Stomach (tissue), 9 donors: ENCODE data around the gene DHX32. TPM values are rescaled to one million over a fixed set of nuclear protein-coding genes. Genes with fewer than 3 reads are reported as not detected.

Experiments used
- DNase-seq, 2 donors: peaks; one replicate each; pipeline versions ENCODE4 v3.0.0 to v3.0.0-alpha.2; 2013 to 2019
- H3K27ac ChIP-seq, 5 donors: fragments of 200-600 bp in 4 of 5; sonication (generic) in 4 of 5; one replicate each; pipeline ENCODE4 v1.5.1; 2013 to 2019; ENCODE audit warnings: mild to moderate bottlenecking in 1 of 5, moderate library complexity in 1 of 5
- H3K27me3 ChIP-seq, 3 donors: fragments of 200-600 bp; sonication (generic); one replicate each; pipeline ENCODE4 v1.5.1; 2017 to 2019; ENCODE audit warnings: mixed run types in 1 of 3
- H3K36me3 ChIP-seq, 4 donors: fragments of 200-600 bp; sonication (generic); 1 replicate in 3 of 4; 2 replicates in 1 of 4; pipeline ENCODE4 v1.5.1; 2016 to 2019
- H3K4me1 ChIP-seq, 4 donors: fragments of 200-600 bp; sonication (generic); one replicate each; pipeline ENCODE4 v1.5.1; 2016 to 2019
- H3K4me3 ChIP-seq, 4 donors: fragments of 200-600 bp; sonication (generic) in 3 of 4; one replicate each; pipeline ENCODE4 v1.5.1; 2016 to 2019; ENCODE audit warnings: mild to moderate bottlenecking in 1 of 4
- H3K9me3 ChIP-seq, 4 donors: fragments of 200-600 bp; sonication (generic); one replicate each; pipeline ENCODE4 v1.5.1; 2016 to 2019
- CTCF ChIP-seq, 7 experiments: fragments of 450-650 bp in 4 of 7; fragments of 200-600 bp in 3 of 7; sonication (generic) in 3 of 7; IDR thresholded peaks; one replicate each; pipeline ENCODE4 v1.5.1; 2016 to 2019; ENCODE audit warnings: antibody characterized with exemption in 7 of 7, control low read depth in 2 of 7, mild to moderate bottlenecking in 1 of 7
- EP300 ChIP-seq: sonication (generic); formaldehyde crosslinking; IDR thresholded peaks from one replicate; pipeline ENCODE4 v1.6.1; 2017; ENCODE audit warnings: antibody characterized with exemption
- POLR2A ChIP-seq, 4 donors: fragments of 450-650 bp; IDR thresholded peaks; one replicate each; pipeline ENCODE4 v1.6.1; 2016; ENCODE audit warnings: antibody characterized with exemption in 4 of 4, control low read depth in 2 of 4, mild to moderate bottlenecking in 1 of 4, moderate library complexity in 1 of 4
- POLR2AphosphoS5 ChIP-seq, 3 donors: sonication (generic); formaldehyde crosslinking; IDR thresholded peaks; one replicate each; pipeline ENCODE4 v1.6.1; 2016; ENCODE audit warnings: antibody characterized with exemption in 3 of 3
- WGBS, 5 donors: extraction: QIAGEN DNeasy Blood & Tissue Kit in 3 of 5; methylation state at CpG; one replicate each; pipeline versions ENCODE4 v1.1.5 to v1.1.7; 2013 to 2018; 5-methylcytosine and 5-hydroxymethylcytosine counted together
- intact Hi-C: fragments of 100-400 bp; cut with DNase I; formaldehyde crosslinking; loops from one replicate; pipeline ENCODE4 v1.15.1; 2023; ENCODE audit warnings: low total_unique reads
- polyA plus RNA-seq, 3 donors: library from polyadenylated mRNA; stranded (reverse); fragments of 200-250 nt; gene quantifications; one replicate each; pipeline ENCODE4 v1.2.3, GENCODE V29; 2013
- total RNA-seq, 5 donors: library from RNA; depleted of rRNA; stranded (reverse); fragments of >200 nt; gene quantifications; one replicate each; pipeline versions ENCODE4 v1.1.0 to v1.2.3, GENCODE V29; 2014 to 2016
- donor health status: healthy with polysubstance abuse.
- donor health status: Bipolar disorder and iron deficiency.
- donor health status: healthy.

Gene DHX32
- total and polyA plus RNA-seq, 8 donors: 23.7 to 70.1 (median 33.6) TPM

DNA sequence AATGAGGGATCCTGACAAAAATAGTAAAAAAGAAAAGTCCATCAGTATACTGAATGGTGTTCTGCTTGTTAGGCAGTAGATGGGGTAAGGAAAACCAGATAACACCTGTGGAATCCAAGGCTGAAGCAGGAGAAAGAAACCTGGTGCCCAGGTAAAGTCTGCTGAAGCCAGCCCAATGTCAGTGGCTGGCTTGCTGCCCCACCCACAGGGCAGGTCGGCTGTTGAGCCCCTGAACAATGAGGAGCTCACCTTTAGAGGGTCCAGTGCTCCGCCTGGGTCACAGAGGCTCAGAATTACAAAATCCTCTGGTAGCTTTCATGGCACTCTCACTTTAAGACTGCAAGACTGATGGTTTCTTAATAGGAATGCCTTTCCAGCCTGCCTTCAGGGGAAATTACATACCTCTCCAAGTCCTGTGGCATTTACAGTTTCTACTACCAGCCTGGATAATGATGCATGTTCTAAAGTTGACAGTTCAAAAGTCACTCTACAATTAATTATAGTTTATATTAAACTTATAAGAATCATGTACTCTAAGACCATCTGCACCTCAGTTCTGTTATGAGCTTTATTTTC lies 23.8 kb downstream of the DHX32 start:
- intact Hi-C loops: no loop called here
- TF ChIP-seq CTCF (IDR thresholded peaks at IDR 0.05): no peak
- no peak for DNase-seq

DNA sequence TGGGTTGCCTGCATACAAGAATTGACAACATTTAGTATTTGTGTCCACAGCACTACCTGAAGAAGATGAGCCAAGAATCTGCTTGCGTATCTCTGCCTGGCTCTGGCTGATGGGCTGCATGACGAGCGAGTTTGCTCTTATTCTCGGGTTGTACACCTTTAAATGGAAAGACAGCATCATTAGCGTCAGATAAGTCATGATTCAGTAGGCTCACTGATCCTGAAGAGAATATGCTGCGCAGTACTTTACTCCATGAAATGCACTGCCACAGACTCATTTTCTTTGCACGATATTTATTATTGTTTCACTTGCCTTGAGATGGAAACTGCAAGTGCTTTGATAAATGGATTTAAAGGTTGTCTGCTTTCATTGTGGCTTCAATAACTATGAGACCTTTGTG lies 28.6 kb downstream of the DHX32 start:
- H3K36me3 ChIP-seq: peaks cover 15 to 93% (median 72%) of the 10 kb centered on the region in 4 donors
- TF ChIP-seq EP300 (no peak), CTCF (IDR thresholded peaks at IDR 0.05) (no peak), POLR2AphosphoS5 (IDR thresholded peaks at IDR 0.05) (no peak), POLR2A (IDR thresholded peaks at IDR 0.05) (no peak)
- no peak for DNase-seq
- WGBS, 5 donors: 92 to 97% (median 96%) methylated on average over 7 of the region's 7 CpGs
- intact Hi-C loops: no loop called here
- no peaks in the 10 kb centered on the region for H3K9me3 ChIP-seq
- H3K27ac ChIP-seq: no peak overlapping the region
- no peaks in the 10 kb centered on the region for H3K27me3 ChIP-seq
- peaks cover 0 to 15% (median 8%) of the 10 kb centered on the region in 4 donors for H3K4me1 ChIP-seq
- H3K4me3 ChIP-seq: no peak overlapping the region

More for the DNA sequence above, 23.8 kb downstream of the DHX32 start:
- Histone ChIP-seq H3K36me3 (peaks cover 12 to 78% (median 61%) of the 10 kb centered on the region in 4 donors), H3K9me3 (no peaks in the 10 kb centered on the region), H3K27me3 (no peaks in the 10 kb centered on the region), H3K4me3 (no peak overlapping the region), H3K27ac (peak overlapping the region in 2 of 5 donors; percentile 18 to 49), H3K4me1 (peaks cover 0 to 15% (median 5%) of the 10 kb centered on the region in 4 donors)
- 65 to 85% (median 71%) methylated on average over 2 of the region's 2 CpGs for WGBS, 5 donors

DNA sequence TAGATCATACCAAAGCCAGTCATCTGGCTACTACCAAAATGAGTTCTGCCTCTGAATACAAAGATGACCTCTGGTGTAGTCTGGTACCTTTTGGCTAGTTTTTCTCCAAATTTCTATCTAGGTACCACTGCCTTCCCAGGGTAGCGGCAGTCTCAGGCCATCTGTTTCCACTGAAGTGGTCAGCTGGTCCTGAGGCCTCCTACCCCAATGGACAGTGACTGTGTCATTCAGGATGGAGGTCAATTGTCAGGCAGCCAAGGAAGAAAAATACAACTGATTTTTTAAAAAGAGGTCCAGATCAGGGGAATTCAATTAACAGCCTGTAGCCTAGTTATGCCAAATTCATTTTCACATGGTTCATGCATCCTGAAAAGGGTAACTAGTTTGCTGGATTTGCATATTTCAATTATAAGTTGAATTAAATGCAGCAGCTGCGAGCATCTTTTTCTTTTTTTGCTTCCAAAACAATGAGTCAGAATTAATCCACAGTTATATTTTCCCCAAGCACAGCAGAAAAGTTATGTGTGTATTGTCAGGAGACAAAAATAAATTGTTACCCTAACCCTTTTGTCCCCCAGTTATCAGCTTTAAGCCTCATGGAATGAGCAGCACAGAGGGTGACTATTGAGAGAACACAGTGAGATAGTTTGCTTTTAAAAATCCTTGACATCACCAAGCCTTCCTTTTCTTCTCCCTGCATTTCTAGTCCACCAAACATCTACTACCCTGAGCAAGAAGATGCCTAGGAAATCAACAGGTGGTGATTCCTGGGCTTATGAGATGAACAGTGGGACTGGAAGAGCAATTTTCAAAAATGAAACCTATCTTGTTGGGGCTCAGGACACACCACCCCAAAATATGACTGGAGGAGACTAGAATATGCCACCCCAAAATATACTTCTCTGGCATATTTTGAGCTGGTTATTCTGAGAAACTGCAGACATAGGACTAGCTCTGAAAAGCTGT lies 30.0 kb downstream of the DHX32 start:
- Histone ChIP-seq H3K4me3 (no peak overlapping the region), H3K4me1 (peaks cover 0 to 14% (median 6%) of the 10 kb centered on the region in 4 donors), H3K27me3 (no peaks in the 10 kb centered on the region), H3K36me3 (peaks cover 15 to 93% (median 75%) of the 10 kb centered on the region in 4 donors), H3K27ac (no peak overlapping the region), H3K9me3 (no peaks in the 10 kb centered on the region)
- 74 to 91% (median 88%) methylated on average over 2 of the region's 2 CpGs for WGBS, 5 donors
- DNase-seq: no peak
- intact Hi-C loops: no loop called here
- no peak for TF ChIP-seq POLR2A (IDR thresholded peaks at IDR 0.05)
- TF ChIP-seq EP300: no peak
- TF ChIP-seq POLR2AphosphoS5 (IDR thresholded peaks at IDR 0.05): no peak
- TF ChIP-seq CTCF (IDR thresholded peaks at IDR 0.05): no peak

DNA sequence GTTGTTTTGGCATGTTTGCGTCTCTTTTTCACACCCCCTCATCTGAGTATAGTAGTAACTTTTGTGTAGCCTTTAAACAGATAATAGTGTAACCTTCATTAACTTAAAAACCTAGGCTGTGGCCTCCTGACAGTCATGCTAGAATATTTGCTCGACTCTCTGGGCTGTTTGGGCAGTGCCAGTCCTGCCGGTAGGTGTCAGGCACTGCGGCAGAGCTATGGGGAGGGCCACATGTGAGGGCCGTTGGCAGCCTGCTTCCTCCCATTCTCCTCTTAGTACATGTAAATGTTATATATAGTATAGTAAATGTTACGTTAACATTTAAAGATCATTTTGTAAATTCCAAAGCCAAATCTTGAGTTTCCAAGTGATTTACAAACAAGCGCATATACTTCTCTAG lies 31.6 kb downstream of the DHX32 start:
- H3K27ac ChIP-seq: peak overlapping the region in 2 of 5 donors; percentile 8 to 35
- 52 to 75% (median 63%) methylated on average over 7 of the region's 7 CpGs for WGBS, 5 donors
- peak in 1 of 2 donors; percentile 39 for DNase-seq
- H3K36me3 ChIP-seq: peaks cover 15 to 93% (median 76%) of the 10 kb centered on the region in 4 donors
- TF ChIP-seq POLR2AphosphoS5 (IDR thresholded peaks at IDR 0.05) (no peak), CTCF (IDR thresholded peaks at IDR 0.05) (peak in 2 of 7 experiments; percentile 22 to 23)
- H3K27me3 ChIP-seq: no peaks in the 10 kb centered on the region
- H3K9me3 ChIP-seq: no peaks in the 10 kb centered on the region
- intact Hi-C loops: no loop called here
- H3K4me3 ChIP-seq: no peak overlapping the region
- H3K4me1 ChIP-seq: peaks cover 0 to 16% (median 10%) of the 10 kb centered on the region in 4 donors
